Activated gamma-delta T cell treated with anti-CD3 and anti-CD28 coated beads, Interleukin-2, amount 50 U/mL, for 16 hours (primary cell): ENCODE results near the gene LAMTOR5.

Experiments used
- DNase-seq: peaks from one replicate; pipeline ENCODE4 v3.0.0-alpha.2; 2020; ENCODE audit warnings: low read depth

Gene LAMTOR5

GRCh38 chr1:110387048-110387754 is 20.3 kb downstream of the LAMTOR5 start:
- DNase-seq = no peak

- no peak for DNase-seq
Measured at GRCh38 chr1:110385369-110385768, 22.1 kb downstream of the LAMTOR5 start.

DNA sequence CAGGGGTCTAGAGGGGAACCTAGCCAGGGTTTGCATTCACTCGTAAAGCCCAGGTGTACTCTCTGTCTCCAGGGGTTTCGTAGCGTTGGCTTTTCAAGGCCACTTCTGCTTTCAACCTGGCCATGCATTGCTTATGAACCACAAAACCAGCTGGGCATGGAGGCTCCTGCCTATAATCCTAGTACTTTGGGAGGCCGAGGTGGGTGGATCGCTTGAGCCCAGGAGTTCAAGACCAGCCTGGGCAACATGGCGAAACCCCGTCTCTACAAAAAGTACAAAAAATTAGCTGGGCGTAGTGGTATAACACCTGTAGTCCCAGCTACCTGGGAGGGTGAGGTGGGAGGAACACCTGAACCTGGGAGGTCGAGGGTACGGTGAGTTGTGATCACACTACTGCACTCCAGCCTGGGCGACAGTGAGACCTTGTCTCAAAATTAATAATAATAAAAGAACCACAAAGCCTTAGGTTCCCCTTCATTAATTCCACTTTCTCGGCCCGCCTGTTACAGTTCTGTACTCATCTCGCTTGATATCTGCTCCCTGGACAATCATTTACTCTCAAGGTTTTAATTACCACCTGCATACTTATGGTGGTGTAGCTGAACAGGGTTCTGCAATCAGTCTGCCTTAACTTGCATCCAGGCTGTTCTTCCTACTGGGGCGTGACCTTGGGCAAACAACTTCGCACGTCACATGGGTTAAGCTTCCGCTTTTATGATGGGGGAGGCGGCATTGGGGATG is 22.7 kb downstream of the LAMTOR5 start:
- no peak for DNase-seq

GRCh38 chr1:110383251-110383990 is 24.1 kb downstream of the LAMTOR5 start:
- no peak for DNase-seq

DNA sequence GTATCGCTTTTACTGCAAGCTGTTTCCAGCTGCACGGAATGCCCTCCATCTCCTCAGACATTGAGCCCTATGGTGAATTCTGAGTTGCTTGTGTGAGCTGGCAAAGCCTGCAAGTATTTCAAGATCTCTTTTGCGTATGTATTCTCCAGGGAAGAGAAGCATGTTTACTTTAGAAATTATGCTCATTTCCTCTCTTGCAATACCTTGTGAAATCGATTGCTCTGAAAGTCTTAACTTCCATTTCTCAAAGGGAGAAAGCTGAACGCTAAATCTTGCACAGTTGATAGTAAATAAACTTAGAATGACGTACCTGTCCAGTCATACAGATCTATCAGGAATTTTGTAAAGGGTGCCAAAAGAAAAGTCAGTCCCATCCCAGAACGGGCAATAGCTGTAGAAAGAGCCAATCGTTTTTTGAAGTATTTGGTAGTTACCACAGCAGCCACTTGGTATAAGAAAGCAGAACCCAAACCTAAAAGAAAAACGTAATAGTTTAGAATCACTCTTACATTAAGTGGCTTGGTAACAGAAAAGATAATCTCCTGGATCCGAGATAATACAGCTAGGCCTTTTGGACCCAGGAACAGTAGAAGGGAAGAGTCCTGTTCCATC is 26.7 kb downstream of the LAMTOR5 start:
- DNase-seq = no peak

DNA sequence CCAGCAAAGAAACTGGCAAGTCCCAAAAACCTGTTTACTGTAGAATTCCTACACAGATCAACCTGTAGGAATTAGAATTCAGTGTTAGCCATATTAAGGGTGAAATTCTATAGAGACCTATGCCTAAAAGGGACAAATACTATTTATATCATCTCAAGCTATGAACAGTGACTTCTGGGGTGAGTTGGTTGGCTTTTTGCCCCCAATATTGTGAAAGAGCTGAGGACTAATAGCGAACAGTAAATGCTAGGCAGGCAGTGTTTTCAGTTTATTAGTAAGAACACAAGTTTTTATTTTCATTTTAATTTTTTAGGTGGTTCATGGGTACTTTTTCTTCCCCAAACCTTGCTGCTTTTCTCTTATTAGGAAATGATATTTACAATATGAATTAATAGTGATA is 32.0 kb downstream of the LAMTOR5 start:
- DNase-seq = no peak

DNA sequence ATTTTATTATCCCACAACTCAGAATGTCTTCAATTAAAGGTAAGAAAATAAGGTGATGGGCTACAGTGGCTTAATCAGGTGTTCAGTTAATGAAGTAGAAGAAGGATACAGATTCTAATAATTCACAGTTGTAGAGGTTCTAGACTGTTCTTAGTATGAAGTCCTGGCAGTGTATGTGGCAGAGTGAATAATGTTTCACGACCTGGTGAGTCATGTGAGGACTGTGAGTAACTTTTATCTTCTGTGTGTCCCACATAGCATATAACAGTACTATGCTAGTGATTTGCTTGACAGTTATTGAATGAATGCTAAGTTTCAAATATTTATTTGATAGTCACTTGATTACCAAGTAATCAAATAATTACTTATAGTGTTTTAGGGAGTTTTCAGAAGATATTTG is 36.7 kb downstream of the LAMTOR5 start:
- no peak for DNase-seq

DNA sequence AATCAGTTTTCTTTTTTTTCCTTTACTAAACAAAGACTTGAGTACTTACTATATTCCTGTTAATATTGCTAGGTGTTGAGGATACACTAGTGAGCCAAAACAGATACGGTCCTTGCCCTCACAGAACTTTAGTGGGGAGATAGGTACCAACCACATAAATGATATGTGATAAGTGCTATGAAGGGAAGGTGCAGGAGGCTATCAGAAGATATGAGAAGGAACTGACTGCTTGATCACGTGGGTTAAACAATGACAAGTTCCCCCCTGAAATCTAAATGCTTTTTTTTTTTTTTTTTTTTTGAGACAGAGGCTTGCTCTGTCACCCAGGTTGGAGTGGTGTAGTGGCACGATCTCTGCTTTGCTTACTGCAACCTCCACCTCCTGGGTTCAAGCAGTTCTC is 43.3 kb downstream of the LAMTOR5 start:
- DNase-seq = no peak

DNA sequence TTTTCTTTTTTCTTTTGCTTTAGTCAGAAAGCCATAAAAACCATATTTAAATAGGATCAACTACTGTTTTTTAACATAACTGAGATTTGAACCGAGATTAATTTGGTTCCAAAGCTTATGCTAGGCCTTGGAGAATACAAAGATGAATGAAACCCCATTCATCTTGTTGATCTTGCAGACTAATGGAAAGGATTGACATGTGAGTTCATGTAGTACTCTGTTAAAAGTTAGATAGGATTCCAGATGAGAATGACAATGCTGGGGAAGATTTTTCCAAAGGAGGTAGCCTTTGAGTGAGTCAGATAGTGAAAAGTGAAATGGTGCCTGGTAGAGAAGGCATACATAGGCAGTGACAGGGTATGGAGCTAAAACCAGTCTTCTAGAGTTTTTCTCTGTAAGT is 45.6 kb downstream of the LAMTOR5 start:
- no peak for DNase-seq

DNA sequence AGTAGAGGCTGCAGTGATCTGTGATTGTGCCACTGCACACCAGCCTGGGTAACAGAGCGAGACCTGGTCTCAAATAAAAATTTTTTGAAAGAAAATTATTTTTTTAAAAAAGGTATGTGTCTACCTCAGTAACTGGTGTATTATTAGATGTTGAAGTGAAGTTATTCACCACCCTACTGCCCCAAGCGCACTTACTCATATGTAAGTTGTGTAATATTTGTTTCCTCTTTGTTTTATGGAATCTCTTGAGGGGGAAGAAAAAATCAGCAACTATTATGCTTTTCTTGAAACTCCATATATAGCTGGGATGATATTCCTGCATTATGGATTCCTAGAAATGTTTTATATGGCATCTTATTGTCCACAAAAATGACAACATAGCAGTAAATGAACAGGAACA is 47.1 kb downstream of the LAMTOR5 start:
- no peak for DNase-seq

DNA sequence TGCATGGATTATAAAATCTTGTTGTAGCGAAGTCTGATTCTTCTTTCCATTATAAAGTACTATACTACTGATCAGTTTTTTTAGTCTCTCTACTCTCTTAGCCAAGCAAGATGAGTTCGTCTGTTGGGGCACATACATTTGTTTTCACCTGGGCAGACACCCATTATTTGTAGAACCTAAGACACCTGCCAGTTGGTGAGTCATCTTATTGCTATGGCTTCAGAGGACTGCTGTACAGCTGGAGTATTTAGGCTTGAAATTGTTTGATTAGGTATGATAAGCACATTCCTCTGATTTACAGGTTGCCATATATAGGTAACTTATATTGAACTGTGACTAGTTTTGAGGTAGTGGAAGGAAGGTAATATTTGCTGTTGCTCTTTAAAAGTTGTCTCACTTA is 51.1 kb downstream of the LAMTOR5 start:
- no peak for DNase-seq

GRCh38 chr1:110355321-110355720 is 52.2 kb downstream of the LAMTOR5 start:
- DNase-seq = no peak
